ENCODE data around the gene UNC5B.

- TF ChIP-seq CTCF (conservative IDR thresholded peaks at IDR 0.05) (no peak), ZFX (IDR thresholded peaks at IDR 0.05) (no peak)
Measured at GRCh38 chr10:71290331-71290730, 78.0 kb downstream of the UNC5B start.
